Tibial nerve (tissue), 3 donors: Measurements from ENCODE around the gene RABGGTA.

Experiments
- CTCF ChIP-seq, 5 experiments: fragments of 200-600 bp in 3 of 5; fragments of 450-650 bp in 2 of 5; sonication (generic) in 3 of 5; IDR thresholded peaks; one replicate each; pipeline ENCODE4 v1.5.1; 2016 to 2019; ENCODE audit warnings: antibody characterized with exemption in 5 of 5, mild to moderate bottlenecking in 3 of 5, moderate library complexity in 2 of 5
- POLR2A ChIP-seq, 2 donors: fragments of 450-650 bp; IDR thresholded peaks; one replicate each; pipeline ENCODE4 v1.6.1; 2017; ENCODE audit warnings: antibody characterized with exemption in 2 of 2, mild to moderate bottlenecking in 2 of 2, moderate library complexity in 2 of 2

GRCh38 chr14:24232645-24233537 is 38.5 kb downstream of the RABGGTA start, which contains the start of gene GMPR2:
- TF ChIP-seq POLR2A (IDR thresholded peaks at IDR 0.05) = no peak
- no peak for TF ChIP-seq CTCF (IDR thresholded peaks at IDR 0.05)
